ENCODE results near the gene TPH2. TPM values are rescaled to one million over a fixed set of nuclear protein-coding genes. Genes with fewer than 3 reads are reported as not detected.

TPH2 gene
- total RNA-seq, 2 experiments from 2014 or later: not detected

DNA sequence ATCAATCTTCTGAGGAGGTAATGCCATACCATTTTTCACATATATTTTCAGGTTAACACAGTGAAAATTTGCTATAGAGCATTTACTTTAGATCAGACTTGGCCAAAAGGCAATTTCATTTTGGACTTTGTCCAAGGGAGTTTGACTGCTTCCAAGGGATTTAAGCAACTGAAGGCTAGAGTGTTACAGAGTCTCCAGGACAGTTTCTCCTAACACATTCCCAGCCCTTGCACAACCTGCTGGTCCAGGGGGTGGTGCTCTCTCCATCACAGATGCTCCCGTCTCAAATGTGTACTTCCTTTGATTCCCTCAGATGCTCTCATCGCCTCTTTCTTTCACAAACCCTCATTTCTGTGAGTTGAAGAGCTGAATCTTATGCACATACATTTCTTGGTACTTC is 143.1 kb downstream of the TPH2 start:
- Mint-ChIP-seq H3K4me1 (ENCODE audit: low read depth) (no peaks in the 10 kb centered on the region), H3K9me3 (no peaks in the 10 kb centered on the region), H3K36me3 (no peaks in the 10 kb centered on the region), H3K27ac (no peak overlapping the region), H3K27me3 (peaks cover 3% of the 10 kb centered on the region), H3K4me3 (no peak overlapping the region)
- no peak for DNase-seq
- POLR2A ChIA-PET: no interaction called here
- intact Hi-C loops (cut with micrococcal nuclease): no loop called here
- CTCF ChIA-PET: no interaction called here

Other genes with a start within 250 kb of the TPH2 start
- gene RAB21, start 184.0 kb upstream of the TPH2 start, total RNA-seq: 10 to 100 TPM; 72.7 to 76.8 TPM
- 10 to 100 TPM; 54.9 to 57.6 TPM for gene TBC1D15, start 99.1 kb upstream of the TPH2 start, total RNA-seq

Measured in activated CD4-positive, alpha-beta memory T cell treated with anti-CD3 and anti-CD28 coated beads for 36 hours (primary cell).